ENCODE data around the gene ARHGEF19.
"Not testable (repeated sequence)": the region's sequence is repeated elsewhere in the genome, so short reads cannot be mapped to it uniquely, and the experiment has no call there.

ARHGEF19 gene

DNA sequence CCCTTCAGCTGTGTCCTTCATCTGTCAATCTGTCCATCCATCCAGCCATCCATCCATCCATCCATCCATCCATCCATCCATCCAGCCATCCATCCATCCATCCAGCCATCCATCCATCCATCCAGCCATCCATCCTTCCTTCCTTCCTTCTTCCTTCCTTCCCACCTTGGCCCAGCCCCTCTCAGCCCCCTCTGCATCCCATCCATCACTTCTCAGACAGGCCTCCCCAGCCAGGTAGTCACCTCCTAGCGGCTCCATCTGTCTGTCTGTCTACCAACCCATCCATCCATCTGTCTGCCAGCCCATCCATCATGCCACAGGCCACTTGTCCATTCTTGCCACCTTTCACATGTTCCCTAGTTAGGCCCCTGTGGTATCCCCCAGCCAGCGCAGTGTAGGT, 46.3 kb downstream of the ARHGEF19 start:
- DNase-seq (ENCODE audit: low read depth in 3 of 3), result no peak

DNA sequence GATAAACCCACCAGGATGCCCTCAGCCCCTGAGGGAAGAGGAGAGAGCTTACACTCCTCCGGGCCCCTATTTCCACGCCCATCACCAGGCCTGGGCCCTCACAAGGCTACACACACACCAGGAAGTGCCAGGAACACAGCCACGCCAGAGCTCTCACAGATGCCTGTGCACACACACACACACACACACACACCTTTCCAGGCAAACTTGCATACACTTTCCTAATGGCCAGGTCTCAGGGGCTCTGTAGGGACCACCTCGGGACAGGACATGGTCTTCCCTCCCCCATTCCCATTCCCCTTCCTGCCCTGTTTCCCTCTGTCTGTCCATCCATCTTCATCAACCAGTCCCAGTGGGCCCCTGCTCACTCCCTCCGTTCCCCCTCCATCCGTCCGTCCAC, 46.9 kb downstream of the ARHGEF19 start:
- no peak for DNase-seq (ENCODE audit: low read depth in 3 of 3)

GRCh38 chr1:16165073-16165364, 47.4 kb downstream of the ARHGEF19 start:
- DNase-seq (ENCODE audit: low read depth in 3 of 3), result no peak

- DNase-seq (ENCODE audit: low read depth in 3 of 3), result no peak
Observed at GRCh38 chr1:16164213-16165072, 48.0 kb downstream of the ARHGEF19 start.

GRCh38 chr1:16163608-16164212, 48.7 kb downstream of the ARHGEF19 start:
- DNase-seq (ENCODE audit: low read depth in 3 of 3), result not testable (repeated sequence)

- peak in 2 of 3 donors; percentile 24 to 27 for DNase-seq (ENCODE audit: low read depth in 3 of 3)
Observed at GRCh38 chr1:16162163-16162822, 50.2 kb downstream of the ARHGEF19 start.

GRCh38 chr1:16161717-16162116, 50.7 kb downstream of the ARHGEF19 start:
- no peak for DNase-seq (ENCODE audit: low read depth in 3 of 3)

GRCh38 chr1:16158993-16159831, 53.2 kb downstream of the ARHGEF19 start:
- no peak for DNase-seq (ENCODE audit: low read depth in 3 of 3)

DNA sequence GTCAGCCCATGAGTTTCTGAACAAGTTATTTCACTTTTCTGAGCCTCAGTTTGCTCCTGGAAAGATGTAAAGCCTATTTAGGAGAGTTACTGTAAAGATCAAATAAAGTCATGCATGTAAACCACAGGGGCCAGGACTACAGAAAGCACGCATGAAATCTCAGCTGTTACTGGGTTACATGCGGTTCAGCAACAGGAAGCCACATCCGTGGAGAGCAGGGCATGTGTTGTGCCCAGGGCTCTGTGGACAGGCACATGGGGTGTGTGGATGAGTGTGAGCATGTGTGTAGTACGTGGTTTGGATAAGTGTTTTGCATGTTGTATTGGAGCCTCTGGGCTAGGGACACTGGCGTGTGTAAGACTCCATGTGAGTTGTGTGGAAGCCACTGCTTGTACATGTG, 54.4 kb downstream of the ARHGEF19 start:
- no peak for DNase-seq (ENCODE audit: low read depth in 3 of 3)

DNA sequence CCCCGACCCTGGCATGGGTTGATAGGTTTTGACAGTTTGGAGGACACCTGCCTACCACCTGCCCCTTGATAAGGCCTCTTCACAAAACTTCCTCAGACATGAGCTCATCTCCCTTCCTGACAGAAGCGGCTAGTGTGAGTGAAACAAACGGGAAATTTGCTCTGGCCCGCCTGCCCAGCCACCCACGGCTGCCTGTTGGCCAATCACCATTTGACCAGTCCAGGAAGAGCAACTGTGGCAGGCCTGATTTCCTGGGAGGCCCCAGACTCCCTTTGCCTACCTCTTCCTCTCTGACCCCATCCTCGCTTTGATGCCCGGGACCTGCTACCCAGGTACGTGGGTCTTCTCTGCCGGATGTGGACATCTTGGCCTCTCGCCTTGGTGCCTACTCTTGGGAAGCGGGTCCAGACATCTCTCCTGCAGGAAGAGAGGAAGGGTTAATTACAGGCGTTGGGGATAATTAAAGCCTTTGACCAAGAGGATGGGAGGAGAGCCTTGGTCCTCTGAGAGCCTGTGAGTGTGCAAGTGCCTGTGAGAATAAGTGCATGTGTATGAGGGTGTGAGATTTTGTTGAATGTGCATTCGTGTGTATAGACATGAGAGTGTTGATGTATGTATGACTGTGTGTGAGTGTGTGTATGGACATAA, 55.5 kb downstream of the ARHGEF19 start:
- no peak for DNase-seq (ENCODE audit: low read depth in 3 of 3)

DNA sequence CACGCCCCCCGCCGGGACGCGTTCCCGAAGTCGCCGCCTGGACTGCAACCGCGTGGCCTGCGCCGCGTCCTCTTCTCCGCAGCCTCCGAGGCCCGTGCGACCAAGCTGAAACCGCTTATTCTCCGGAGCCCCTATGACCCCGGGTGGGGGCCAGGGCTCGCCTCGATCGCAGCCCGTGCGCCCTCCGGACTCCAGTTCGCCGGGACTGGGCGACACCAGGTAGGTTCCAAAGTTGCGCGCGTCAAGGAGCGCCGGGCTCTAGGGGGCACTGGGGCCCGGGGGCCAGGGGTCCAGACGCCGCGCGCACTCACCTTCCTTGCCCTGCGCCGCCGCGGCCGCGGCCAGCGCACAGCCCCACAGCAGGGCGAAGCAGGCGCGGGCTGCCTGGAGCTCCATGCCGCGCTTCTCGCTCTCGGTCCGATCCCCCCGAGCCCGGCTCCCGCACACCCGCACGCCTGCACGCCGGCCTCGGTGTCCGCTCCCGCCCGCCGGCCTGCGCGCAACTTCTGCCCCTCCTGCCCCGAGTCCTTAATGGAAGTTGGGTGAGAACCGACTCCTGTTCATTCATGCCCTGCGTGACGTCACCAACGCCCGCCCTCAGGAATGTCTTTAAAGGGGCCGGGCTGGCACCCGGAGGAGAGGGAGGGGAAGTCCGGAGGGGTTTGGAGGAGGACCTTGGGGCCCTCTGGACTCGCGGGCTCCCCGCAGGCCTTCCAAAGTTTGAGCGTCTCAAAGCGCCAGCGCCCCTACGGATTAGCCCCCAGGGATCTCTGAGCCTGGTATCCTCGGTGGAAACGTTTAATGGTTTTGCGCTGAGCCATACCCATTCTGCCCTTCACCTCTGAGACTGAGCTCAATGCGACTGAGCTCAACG, 56.7 kb downstream of the ARHGEF19 start, which contains the start of gene EPHA2:
EPHA2 (minus strand) TSS at position 533 of the 874 bp plus-strand sequence; CDS start at position 396, 137 bp downstream.
- no peak for DNase-seq (ENCODE audit: low read depth in 3 of 3)

DNA sequence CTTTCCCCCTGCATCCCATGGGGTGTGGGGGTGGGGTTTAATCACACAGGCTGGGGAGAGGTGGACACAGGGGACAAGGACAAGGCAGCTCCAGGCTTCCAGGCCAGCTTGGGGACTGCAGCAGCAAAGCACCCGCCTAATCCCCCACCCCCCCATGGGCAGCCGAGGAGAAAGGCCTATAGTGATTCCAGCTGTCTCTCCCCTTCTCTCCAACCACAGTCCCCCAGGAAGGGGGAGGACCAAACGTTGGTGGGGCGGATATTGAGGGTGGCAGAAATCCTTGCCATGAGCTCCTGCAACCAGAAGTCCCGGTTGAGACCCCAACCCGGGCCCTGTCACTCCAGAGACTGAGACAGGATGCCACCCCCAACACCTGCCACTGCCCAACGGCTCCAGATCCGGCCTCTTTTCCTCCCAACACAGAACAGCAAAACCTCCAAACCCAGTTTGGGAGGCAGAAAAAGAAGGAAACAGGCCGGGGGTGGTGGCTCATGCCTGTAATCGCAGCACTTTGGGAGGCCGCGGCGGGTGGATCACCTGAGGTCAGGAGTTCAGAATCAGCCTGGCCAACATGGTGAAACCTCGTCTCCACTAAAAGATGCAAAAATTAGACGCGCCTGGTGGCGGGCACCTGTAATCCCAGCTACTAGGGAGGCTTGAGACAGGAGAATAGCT, 58.3 kb downstream of the ARHGEF19 start:
- DNase-seq (ENCODE audit: low read depth in 3 of 3), result no peak

DNA sequence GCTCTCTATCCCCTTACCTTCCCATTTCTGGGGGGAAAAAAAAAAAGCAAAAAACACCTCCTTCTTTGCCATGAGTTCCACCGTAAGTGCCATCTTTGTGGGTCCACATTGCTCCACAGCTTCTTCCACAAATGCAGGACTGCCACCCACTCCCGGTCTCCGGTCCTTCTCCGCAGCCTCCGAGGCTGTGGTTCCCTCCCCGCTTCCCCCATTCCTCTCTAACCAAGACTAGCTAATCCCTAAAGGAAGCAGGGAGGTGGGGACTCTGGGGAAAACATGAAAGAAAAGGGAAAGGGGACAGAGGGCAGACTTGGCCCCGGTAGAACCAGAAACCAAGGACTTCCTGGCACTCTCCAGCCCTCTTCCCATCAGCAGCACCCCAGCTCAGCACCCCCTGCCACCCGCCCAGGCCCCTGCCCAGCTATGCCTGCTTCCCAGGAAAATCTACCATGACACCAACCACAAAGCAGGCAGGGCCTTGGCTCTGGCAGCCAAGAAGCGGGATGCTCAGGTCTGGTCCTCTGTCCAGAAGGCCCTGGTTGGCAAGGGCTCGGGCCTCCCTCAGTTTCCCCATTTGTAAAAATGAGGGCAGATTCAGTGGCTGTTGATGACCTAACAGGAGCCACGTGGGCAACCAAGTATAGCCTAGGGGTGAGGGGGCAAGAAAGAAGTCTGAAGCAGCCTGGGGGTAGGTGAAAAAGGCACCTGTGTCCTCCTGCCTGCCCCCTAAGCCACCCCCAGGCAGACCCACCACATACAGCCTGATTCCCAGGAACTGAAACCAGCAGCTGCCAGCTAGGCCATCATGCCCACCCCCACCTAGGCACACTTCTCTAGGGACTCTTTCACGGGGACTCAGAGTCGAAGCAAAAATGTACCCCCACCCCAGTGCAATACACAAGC, 59.1 kb downstream of the ARHGEF19 start:
- DNase-seq (ENCODE audit: low read depth in 3 of 3), result no peak

DNA sequence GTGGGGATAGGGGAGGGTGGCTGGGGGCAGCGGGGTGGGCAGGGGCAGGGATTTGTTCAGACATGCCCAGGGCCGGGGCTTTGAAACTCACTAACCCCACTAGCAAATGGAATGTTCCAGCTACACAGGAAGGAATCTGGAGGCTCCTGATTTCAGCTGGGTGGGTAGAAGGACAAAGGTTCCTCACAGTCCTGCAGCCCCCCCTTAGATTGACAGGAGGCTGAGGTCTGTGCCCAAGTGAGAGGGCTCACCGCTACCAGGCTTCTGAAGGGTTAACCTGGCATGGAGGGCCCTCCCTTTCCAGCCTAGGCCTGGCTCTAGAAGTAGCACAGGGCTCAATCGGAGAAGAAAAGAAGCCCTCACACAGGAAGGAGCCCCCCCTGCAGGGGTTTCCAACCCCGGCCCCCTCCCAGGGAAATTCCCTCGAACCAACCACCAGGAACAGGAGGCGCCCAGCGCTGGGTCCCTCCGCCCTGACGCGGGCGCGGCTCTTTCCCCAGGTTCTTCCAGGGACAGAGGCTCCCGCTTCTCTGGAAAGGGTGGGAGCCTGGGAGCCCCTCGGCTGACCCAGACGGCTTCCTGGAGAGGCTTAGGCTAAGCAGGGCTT, 59.9 kb downstream of the ARHGEF19 start:
- DNase-seq (ENCODE audit: low read depth in 3 of 3), result no peak

- DNase-seq (ENCODE audit: low read depth in 3 of 3), result no peak
Observed at GRCh38 chr1:16151995-16152384, 60.5 kb downstream of the ARHGEF19 start.

DNA sequence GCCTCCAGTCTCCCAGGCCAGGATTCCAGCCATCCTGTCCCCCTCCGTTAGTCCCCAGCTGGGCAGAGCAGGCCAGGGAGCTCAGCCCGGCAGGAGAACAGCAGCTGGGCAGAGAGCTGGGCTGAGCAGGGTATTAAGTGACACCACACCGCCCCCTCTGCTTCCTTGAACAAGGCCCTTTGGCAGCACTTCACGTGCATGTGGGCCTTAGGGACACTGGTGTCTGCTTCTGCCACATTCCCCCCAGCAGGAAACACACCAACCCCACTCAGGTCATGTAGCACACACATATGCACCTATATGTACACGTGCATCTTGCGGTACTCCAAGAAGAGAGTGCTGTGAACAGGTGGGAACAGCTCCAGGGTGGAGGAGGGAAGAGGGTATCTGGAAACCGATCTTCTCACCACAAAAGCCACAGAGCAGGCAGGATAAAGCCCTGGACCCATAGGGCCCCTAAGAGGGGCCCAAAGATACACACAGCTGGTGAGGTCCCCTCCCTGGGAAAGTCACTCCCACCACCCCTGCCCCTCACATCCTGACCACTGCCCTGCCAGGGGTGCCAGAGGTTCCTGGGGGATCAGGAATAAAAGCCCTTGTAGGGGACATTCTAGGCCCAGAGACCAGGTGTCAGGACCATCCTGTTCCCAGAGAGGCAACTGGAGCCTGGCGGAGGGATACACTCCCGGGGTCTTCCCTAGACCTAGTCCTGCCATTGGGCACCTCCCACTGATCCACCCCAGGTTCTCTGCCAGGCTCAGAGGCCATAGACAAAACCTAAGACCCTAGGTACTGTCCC, 61.1 kb downstream of the ARHGEF19 start:
- no peak for DNase-seq (ENCODE audit: low read depth in 3 of 3)

GRCh38 chr1:16150508-16150907, 61.9 kb downstream of the ARHGEF19 start:
- no peak for DNase-seq (ENCODE audit: low read depth in 3 of 3)

Data from stimulated activated CD4-positive, alpha-beta T cell treated with anti-CD3 and anti-CD28 coated beads, TNF-alpha, amount 100 ng/mL, for 48 hours (primary cell).